Osteoblast (primary cell): ENCODE data around the gene GNG10. TPM values are rescaled to one million over a fixed set of nuclear protein-coding genes. Genes with fewer than 3 reads are reported as not detected.

Source experiments
- DNase-seq: peaks from one replicate; pipeline ENCODE4 v3.0.0; 2011; ENCODE audit warnings: low spot score, mixed read lengths; ENCODE audit not compliant: insufficient read length; ENCODE audit errors: missing footprints
- H2AFZ ChIP-seq: 2 replicates; pipeline ENCODE4 v1.6.0; 2011; ENCODE audit warnings: mild to moderate bottlenecking, low read length
- H3K27ac ChIP-seq: 2 replicates; pipeline ENCODE4 v1.5.1; 2011; ENCODE audit warnings: mild to moderate bottlenecking, low read depth, low read length, moderate library complexity
- H3K27me3 ChIP-seq: 2 replicates; pipeline ENCODE4 v1.6.0; 2012; ENCODE audit warnings: mild to moderate bottlenecking, control low read depth, inconsistent platforms, low read length, moderate library complexity; ENCODE audit not compliant: insufficient read depth
- H3K36me3 ChIP-seq: 2 replicates; pipeline ENCODE4 v1.5.1; 2011; ENCODE audit warnings: mild to moderate bottlenecking, low read length, control low read depth, moderate library complexity; ENCODE audit not compliant: insufficient read depth
- H3K4me1 ChIP-seq: 2 replicates; pipeline ENCODE4 v1.5.1; 2011; ENCODE audit warnings: mild to moderate bottlenecking, low read length, control low read depth, moderate library complexity; ENCODE audit not compliant: insufficient read depth
- H3K4me2 ChIP-seq: 2 replicates; pipeline ENCODE4 v1.6.0; 2011; ENCODE audit warnings: mild to moderate bottlenecking, low read length; ENCODE audit not compliant: insufficient read depth
- H3K4me3 ChIP-seq: fragments of 200-600 bp; sonication (generic); 3 replicates; pipeline ENCODE4 v1.5.1; 2012; ENCODE audit warnings: mild to moderate bottlenecking, low read length, inconsistent platforms; ENCODE audit not compliant: insufficient read depth
- H3K79me2 ChIP-seq: 2 replicates; pipeline ENCODE4 v1.6.0; 2012; ENCODE audit warnings: mild to moderate bottlenecking, low read length, control low read depth, inconsistent platforms; ENCODE audit not compliant: insufficient read depth
- H3K9me3 ChIP-seq: 2 replicates; pipeline ENCODE4 v1.5.1; 2011; ENCODE audit warnings: low read depth, low read length, control low read depth
- H4K20me1 ChIP-seq: 2 replicates; pipeline ENCODE4 v1.6.0; 2012; ENCODE audit warnings: mild to moderate bottlenecking, low read length, control low read depth; ENCODE audit not compliant: insufficient read depth
- total RNA-seq: library from RNA; depleted of rRNA; stranded (reverse); fragments of >200 nt; gene quantifications from 2 replicates; pipeline ENCODE4 v1.2.3, GENCODE V29; 2012
- TF ChIP-seq, protein P1 (sequence below): IDR thresholded peaks from 2 replicates; pipeline ENCODE4 v1.5.1; 2011; ENCODE audit warnings: mild to moderate bottlenecking, low read depth, low read length, moderate library complexity; ENCODE audit errors: extremely low read depth

Gene GNG10
- total RNA-seq, 1 donor = 69.1 TPM

DNA sequence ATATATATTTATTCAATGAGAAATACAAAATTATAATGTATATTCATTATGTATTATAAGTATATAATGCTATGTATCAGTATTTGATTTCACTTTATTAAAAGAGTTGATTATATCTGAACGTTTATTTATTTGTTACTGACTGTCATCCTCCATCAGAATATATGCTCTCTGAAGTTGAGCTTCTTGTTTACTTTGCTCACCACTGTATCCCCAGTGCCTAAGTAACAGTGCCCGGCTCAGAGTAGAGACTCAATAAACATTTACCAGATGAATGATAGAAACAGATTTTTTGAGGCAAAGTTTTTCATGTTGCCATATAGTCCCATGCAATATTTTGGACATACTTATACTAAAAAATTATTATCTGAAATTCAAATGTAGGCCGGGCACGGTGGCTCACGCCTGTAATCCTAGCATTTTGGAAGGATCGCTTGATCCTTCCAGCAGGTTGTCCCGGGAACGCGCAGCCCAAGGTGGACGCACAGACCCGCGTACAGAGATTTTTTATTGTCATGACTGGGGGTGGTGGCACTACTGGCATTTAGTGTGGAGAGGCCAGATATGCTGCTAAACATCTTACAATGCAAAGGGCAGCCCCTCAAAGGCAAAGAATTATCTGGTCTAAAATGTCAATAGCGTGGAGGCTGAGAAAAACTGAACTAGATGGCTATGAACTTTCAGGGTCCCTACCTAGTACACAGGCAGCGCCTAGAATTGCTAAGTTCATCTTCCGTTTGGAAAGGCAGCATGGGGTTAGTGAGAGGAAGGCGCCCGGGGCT lies 31.0 kb upstream of the GNG10 start:
- H3K9me3 ChIP-seq = no peaks in the 10 kb centered on the region
- H4K20me1 ChIP-seq = peaks cover 31% of the 10 kb centered on the region
- peak overlapping the region; percentile 31 for H3K27ac ChIP-seq
- peak overlapping the region; percentile 99 for H2AFZ ChIP-seq
- DNase-seq = no peak
- TF ChIP-seq, protein P1, sequence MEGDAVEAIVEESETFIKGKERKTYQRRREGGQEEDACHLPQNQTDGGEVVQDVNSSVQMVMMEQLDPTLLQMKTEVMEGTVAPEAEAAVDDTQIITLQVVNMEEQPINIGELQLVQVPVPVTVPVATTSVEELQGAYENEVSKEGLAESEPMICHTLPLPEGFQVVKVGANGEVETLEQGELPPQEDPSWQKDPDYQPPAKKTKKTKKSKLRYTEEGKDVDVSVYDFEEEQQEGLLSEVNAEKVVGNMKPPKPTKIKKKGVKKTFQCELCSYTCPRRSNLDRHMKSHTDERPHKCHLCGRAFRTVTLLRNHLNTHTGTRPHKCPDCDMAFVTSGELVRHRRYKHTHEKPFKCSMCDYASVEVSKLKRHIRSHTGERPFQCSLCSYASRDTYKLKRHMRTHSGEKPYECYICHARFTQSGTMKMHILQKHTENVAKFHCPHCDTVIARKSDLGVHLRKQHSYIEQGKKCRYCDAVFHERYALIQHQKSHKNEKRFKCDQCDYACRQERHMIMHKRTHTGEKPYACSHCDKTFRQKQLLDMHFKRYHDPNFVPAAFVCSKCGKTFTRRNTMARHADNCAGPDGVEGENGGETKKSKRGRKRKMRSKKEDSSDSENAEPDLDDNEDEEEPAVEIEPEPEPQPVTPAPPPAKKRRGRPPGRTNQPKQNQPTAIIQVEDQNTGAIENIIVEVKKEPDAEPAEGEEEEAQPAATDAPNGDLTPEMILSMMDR = no peak
- H3K79me2 ChIP-seq = peaks cover 42% of the 10 kb centered on the region
- peak overlapping the region; percentile 100 for H3K4me2 ChIP-seq
- H3K27me3 ChIP-seq = no peaks in the 10 kb centered on the region
- H3K36me3 ChIP-seq = no peaks in the 10 kb centered on the region
- H3K4me3 ChIP-seq = peak overlapping the region; percentile 83
- H3K4me1 ChIP-seq = peaks cover 11% of the 10 kb centered on the region

DNA sequence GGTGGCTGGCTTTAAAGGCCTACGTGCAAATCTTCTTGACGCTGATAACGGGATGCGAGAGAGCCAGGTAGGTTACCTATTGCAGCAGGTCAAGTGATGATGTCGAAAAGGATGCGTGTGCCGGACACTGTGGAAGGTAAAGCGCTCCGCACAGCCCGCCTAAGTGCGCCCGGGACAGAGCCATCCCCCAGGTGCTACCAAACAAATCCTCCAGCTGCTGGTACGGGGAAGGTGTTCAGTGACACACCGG lies 30.5 kb upstream of the GNG10 start:
- no peak for DNase-seq
- no peaks in the 10 kb centered on the region for H3K27me3 ChIP-seq
- peak overlapping the region; percentile 99 for H2AFZ ChIP-seq
- peak overlapping the region; percentile 83 for H3K4me3 ChIP-seq
- TF ChIP-seq, protein P1 = no peak
- H3K4me2 ChIP-seq = peak overlapping the region; percentile 100
- H3K9me3 ChIP-seq = no peaks in the 10 kb centered on the region
- peaks cover 11% of the 10 kb centered on the region for H3K4me1 ChIP-seq
- H4K20me1 ChIP-seq = peaks cover 35% of the 10 kb centered on the region
- peak overlapping the region; percentile 31 for H3K27ac ChIP-seq
- H3K36me3 ChIP-seq = no peaks in the 10 kb centered on the region
- peaks cover 47% of the 10 kb centered on the region for H3K79me2 ChIP-seq

DNA sequence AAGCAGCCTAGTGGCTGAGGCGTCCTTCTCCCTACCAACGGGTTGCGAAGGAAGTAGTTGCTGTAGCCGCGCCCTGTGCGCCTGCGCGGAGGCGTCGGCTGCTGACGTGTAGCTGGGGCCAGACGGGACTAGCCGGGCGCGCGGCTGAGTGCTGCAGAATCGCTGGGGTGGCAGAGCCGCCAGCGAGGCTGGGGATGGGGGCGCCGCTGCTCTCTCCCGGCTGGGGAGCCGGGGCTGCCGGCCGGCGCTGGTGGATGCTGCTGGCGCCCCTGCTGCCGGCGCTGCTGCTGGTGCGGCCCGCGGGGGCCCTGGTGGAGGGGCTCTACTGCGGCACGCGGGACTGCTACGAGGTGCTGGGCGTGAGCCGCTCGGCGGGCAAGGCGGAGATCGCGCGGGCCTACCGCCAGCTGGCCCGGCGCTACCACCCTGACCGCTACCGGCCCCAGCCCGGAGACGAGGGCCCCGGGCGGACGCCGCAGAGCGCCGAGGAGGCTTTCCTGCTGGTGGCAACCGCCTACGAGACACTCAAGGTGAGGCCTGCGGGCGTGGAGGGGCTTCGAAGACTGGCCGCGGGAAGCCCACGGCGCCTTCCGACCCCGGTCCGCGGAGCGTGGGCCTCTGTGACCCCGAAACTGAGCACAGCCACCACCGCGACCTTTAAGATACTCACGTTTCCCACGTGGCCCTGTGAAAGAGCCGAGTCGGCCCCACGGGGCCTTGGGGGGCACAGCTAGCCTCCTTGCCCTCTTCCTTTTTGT lies 30.0 kb upstream of the GNG10 start, which contains the start of gene DNAJC25:
Gene DNAJC25 (plus strand): TSS at position 121 of the 758 bp plus-strand sequence. CDS start 74 bp downstream, at position 195.
- peak; percentile 100 for DNase-seq
- peaks cover 39% of the 10 kb centered on the region for H4K20me1 ChIP-seq
- no peaks in the 10 kb centered on the region for H3K9me3 ChIP-seq
- TF ChIP-seq, protein P1 = no peak
- peak within 1 kb of the TSS; percentile 83 for H3K4me3 ChIP-seq
- H3K4me2 ChIP-seq = peak within 1 kb of the TSS; percentile 100
- H3K27me3 ChIP-seq = no peaks in the 10 kb centered on the region
- H2AFZ ChIP-seq = peak within 1 kb of the TSS; percentile 99
- H3K27ac ChIP-seq = peak within 1 kb of the TSS; percentile 84
- peaks cover 11% of the 10 kb centered on the region for H3K4me1 ChIP-seq
- H3K36me3 ChIP-seq = no peaks in the 10 kb centered on the region
- peaks cover 52% of the 10 kb centered on the region for H3K79me2 ChIP-seq

DNA sequence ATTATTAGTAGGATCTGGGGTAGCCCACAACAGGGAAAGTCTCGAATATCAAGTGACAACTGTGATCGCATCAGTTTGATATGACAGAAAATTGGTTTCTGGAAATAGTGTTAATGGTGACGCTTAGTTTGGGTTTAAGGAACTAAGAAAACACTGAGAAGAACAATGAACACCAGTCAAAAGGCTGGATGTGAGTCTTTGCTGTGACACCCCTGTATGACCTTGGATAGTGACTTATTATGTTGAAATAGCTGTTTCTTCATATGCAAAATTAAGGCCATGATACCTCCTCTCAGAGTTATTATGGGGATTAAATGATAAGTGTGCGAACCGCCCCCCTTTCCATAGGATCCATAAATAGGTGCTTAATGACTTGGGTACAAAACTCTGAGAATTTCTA lies 29.3 kb upstream of the GNG10 start:
- Histone ChIP-seq H3K27ac (peak overlapping the region; percentile 84), H3K4me3 (peak overlapping the region; percentile 83), H3K79me2 (peaks cover 59% of the 10 kb centered on the region), H3K4me1 (peaks cover 11% of the 10 kb centered on the region), H3K27me3 (no peaks in the 10 kb centered on the region), H3K4me2 (peak overlapping the region; percentile 100), H2AFZ (peak overlapping the region; percentile 58), H4K20me1 (peaks cover 45% of the 10 kb centered on the region), H3K9me3 (no peaks in the 10 kb centered on the region), H3K36me3 (no peaks in the 10 kb centered on the region)
- TF ChIP-seq, protein P1 = no peak
- peak; percentile 85 for DNase-seq
